NCI-H2196 (cell line): Measurements from ENCODE around the gene CACHD1.

Experiments used
- DNase-seq: peaks from one replicate; lab custom pipeline; 2025; ENCODE audit not compliant: unreplicated experiment; lab: John Stamatoyannopoulos, UW

The CACHD1 gene

GRCh38 chr1:64645735-64646134, 175.8 kb downstream of the CACHD1 start:
- no peak for DNase-seq

GRCh38 chr1:64650411-64650810, 180.5 kb downstream of the CACHD1 start:
- DNase-seq: no peak

- no peak for DNase-seq
Measured at GRCh38 chr1:64651841-64652240, 181.9 kb downstream of the CACHD1 start.

- DNase-seq: no peak
Measured at GRCh38 chr1:64653466-64653865, 183.5 kb downstream of the CACHD1 start.

- no peak for DNase-seq
Measured at GRCh38 chr1:64654519-64655341, 184.8 kb downstream of the CACHD1 start.

GRCh38 chr1:64655861-64656260, 185.9 kb downstream of the CACHD1 start:
- no peak for DNase-seq

- no peak for DNase-seq
Measured at GRCh38 chr1:64659478-64660138, 189.7 kb downstream of the CACHD1 start.

- DNase-seq: no peak
Measured at GRCh38 chr1:64663668-64664067, 193.7 kb downstream of the CACHD1 start.

GRCh38 chr1:64664299-64664698, 194.4 kb downstream of the CACHD1 start:
- no peak for DNase-seq

- no peak for DNase-seq
Measured at GRCh38 chr1:64669098-64669675, 199.3 kb downstream of the CACHD1 start.

GRCh38 chr1:64675718-64676345, 205.9 kb downstream of the CACHD1 start:
- no peak for DNase-seq

GRCh38 chr1:64676386-64676785, 206.5 kb downstream of the CACHD1 start:
- DNase-seq: no peak

GRCh38 chr1:64677532-64677931, 207.6 kb downstream of the CACHD1 start:
- DNase-seq: no peak

- DNase-seq: no peak
Measured at GRCh38 chr1:64678366-64678765, 208.4 kb downstream of the CACHD1 start.

GRCh38 chr1:64679177-64679576, 209.2 kb downstream of the CACHD1 start:
- DNase-seq: no peak

GRCh38 chr1:64680599-64680998, 210.7 kb downstream of the CACHD1 start:
- no peak for DNase-seq

GRCh38 chr1:64681043-64681442, 211.1 kb downstream of the CACHD1 start:
- no peak for DNase-seq

- DNase-seq: no peak
Measured at GRCh38 chr1:64683419-64683818, 213.5 kb downstream of the CACHD1 start.

GRCh38 chr1:64685217-64685616, 215.3 kb downstream of the CACHD1 start:
- no peak for DNase-seq

- DNase-seq: no peak
Measured at GRCh38 chr1:64685765-64686341, 215.9 kb downstream of the CACHD1 start.
